Activated T-cell treated with anti-CD3 and anti-CD28 coated beads for 24 hours (primary cell): ENCODE data around the gene BMPR2.
"Not testable (repeated sequence)": the region's sequence is repeated elsewhere in the genome, so short reads cannot be mapped to it uniquely, and the experiment has no call there.

ENCODE experiments used
- DNase-seq: peaks from one replicate; pipeline ENCODE4 v3.0.0-alpha.2; 2020; ENCODE audit warnings: low read depth

BMPR2 gene

DNA sequence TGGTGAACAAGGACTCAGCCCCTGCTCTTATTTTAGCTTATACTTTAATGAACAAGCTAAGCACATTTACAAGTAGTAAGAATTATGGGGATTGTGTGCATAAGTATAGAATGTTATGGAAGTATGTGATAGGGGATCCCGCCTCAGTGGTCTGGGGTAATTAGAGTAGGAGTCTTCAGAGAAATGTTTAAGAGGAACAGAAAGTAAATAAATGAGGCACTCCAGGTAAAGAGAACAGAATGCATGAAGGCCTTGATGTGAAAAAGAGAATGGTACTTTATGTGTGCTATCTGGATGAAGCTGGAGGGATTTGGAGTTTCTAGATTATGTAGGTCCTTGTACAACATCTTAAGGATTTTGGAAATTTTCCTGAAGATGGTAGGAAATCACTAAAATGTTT lies 76.6 kb downstream of the BMPR2 start:
- DNase-seq, result no peak

DNA sequence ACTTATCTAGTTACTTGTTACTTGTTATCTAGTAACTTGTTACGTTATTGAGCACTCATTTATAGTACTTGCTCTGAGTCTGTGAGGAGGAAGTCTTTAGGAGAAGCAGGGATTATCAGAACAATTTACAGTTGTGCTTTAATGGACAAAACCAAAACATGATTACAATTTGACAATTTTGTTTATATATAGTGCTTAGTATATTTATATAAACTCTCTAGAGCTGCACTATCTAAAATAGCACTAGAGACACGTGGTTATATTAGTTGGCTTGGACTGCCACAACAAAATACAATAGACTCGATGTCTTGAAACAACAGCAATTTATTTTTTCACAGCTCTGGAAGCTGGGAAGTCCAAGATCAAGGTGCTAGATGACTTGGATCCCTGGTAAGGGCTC lies 78.4 kb downstream of the BMPR2 start:
- no peak for DNase-seq

- DNase-seq, result no peak
Measured at GRCh38 chr2:202455114-202455513, 79.0 kb downstream of the BMPR2 start.

- DNase-seq, result no peak
Measured at GRCh38 chr2:202460119-202460518, 84.0 kb downstream of the BMPR2 start.

DNA sequence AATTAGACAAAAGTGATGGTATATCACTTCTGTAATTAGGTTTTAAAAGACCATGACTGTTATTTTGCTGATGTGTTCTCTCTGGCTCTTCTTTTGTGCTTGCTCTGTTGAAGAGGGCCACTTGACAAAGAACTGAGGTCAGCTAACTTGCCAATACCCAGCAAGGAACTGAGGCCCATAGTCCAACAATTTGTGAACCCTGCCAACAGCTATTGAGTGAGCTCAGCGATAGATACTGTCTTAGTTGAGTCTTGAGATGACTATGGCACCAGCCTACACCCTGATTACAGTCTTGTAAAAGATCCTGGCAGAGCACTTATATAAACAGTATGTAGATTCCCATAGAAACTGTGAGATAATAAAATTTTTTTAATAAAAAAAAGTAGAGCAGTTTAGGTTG lies 103.0 kb downstream of the BMPR2 start:
- DNase-seq, result no peak

DNA sequence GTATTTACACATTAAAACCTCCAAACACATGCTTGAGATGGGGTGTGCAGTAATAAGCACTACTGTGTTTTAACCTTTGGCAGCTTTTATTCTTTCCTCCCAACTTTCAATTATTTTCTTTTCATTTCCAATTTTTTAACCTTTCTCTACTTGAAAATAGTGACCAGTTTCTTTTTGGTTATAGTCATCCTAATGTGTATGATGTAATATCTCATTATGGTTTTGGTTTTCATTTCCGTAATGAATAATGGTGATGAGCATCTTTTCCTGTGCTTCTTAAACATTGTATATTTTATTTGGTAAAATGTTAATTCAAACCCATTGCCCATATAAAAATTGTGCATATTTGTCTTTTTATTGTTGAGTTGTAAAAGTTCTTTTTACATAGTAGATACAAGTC lies 103.5 kb downstream of the BMPR2 start:
- DNase-seq, result no peak

DNA sequence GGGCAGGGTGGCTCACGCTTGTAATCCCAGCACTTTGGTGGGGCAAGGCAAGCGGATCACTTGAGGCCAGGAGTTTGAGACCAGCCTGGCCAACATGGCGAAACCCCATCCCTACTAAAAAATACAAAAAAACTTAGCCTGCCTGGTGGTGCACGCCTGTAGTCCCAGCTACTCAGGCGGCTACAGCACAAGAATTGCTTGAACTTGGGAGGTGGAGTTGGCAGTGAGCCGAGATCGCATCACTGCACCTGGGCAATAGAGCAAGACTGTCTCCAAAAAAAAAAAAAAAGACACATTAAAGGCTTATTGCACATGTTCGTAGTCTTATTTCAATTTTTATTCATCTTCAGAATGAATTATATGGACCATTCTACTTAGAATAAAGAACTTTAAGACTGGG lies 110.2 kb downstream of the BMPR2 start:
- DNase-seq, result no peak

DNA sequence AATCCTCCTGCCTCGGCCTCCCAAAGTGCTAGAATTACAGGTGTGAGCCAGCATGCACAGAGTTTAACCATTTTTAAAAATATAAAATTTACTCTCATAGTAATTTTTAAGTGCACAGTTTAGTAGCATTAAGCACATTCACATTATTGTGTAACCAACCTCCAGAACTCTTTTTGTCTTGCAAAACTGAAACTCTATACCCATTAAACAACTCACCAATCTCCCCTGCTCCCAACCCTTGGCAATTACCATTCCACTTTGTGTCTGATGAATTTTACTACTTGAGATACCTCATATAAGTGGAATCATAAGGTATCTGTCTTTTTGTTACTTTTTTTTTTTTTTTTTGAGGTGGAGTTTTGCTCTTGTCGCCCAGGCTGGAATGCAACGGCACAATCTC lies 112.5 kb downstream of the BMPR2 start:
- DNase-seq, result no peak

GRCh38 chr2:202490479-202490878 lies 114.4 kb downstream of the BMPR2 start:
- DNase-seq, result no peak

DNA sequence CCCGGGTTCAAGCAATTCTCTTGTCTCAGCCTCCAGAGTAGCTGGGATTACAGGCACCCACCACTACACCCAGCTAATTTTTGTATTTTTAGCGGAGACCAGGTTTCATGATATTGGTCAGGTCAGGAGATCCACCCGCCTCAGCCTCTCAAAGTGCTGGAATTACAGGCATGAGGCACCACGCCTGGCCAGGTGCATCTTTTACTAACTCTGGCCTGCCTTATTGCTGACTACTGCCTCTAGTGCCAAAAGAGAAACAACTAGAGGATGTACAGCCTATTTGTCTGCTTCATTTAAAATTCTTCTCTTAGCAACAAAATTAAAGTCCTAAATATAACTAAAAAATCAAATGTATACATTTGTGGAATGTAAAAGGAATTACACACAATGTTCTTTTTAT lies 115.4 kb downstream of the BMPR2 start:
- no peak for DNase-seq

DNA sequence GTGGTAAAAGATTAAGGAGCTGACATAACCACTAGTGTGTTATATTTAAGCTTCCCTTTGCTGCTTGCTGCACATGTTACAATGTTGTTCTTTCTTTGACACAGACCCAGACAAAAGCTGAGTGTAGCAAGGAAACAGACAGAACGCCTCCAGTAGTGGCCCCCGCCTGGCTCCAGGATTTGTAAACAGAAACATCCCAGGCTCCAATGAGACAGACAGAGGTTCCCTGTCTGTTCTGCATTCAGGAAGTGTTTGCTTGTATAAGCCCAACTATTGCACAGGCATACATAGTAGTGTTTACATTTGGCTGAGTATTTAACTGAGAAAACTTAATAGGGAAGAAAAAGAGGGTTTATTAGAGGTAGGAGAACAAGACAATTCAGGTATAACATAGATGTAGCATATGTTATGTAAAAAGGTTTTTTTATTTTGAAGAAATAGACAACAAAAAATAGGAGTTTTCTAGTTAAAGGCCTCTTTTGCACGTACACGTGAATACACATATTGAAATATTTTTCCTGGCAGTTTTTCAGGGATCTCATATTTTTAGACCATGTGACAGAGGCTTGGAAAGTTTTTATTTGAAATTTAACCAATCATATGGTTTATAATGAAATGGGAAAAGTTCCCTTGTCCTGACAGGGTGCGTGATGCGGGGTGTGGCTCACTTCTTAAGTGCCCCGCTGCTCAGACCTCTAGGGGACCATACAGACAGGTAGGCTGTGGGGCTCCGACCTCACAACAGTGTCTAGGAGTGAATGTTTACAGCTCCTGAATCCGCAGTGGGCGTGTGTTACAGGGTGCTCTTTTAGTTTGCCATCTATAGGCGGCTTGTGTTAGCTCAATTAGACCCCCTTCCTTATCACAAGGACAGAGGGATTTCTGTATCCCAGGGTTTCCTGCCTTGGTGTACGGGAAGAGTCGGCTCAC lies 118.4 kb downstream of the BMPR2 start:
- DNase-seq, result no peak

DNA sequence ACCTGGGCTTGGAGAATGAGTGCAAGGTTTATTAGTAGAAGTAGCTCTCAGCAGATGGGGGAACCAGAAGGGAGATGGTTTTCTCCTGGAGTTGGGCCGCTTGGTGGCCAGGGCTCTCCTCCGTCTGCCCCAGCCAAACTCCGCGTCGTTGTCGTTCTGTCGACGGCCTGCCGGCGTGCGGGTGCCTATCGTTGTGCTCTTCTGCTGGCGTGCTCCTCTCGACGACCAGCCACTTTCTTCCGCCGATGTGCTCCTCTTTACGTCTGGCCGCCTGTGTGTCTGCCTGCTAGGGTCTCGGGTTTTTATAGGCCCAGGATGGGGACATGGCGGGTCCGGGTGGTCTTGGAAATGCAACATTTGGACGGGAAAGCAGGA lies 119.1 kb downstream of the BMPR2 start:
- no peak for DNase-seq

GRCh38 chr2:202496835-202497472 lies 120.8 kb downstream of the BMPR2 start:
- not testable (repeated sequence) for DNase-seq

GRCh38 chr2:202497473-202497866 lies 121.3 kb downstream of the BMPR2 start:
- DNase-seq, result not testable (repeated sequence)

DNA sequence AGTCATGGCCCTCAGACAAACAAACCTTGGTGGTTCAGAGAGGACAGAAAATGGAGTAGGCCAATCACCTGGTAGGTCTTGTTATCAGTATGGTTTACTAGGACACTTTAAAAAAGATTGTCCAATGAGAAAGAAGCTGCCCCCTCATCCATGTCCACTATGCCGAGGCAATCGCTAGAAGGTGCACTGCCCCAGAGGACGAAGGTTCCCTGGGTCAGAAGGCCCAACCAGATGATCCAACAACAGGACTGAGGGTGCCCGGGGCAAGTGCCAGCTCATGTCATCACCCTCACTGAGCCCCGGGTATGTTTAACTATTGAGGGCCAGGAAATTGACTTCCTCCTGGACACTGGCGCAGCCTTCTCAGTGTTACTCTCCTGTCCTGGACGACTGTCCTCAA lies 123.7 kb downstream of the BMPR2 start:
- DNase-seq, result not testable (repeated sequence)

GRCh38 chr2:202503276-202503675 lies 127.1 kb downstream of the BMPR2 start:
- DNase-seq, result not testable (repeated sequence)

GRCh38 chr2:202508686-202509085 lies 132.6 kb downstream of the BMPR2 start:
- DNase-seq, result no peak

DNA sequence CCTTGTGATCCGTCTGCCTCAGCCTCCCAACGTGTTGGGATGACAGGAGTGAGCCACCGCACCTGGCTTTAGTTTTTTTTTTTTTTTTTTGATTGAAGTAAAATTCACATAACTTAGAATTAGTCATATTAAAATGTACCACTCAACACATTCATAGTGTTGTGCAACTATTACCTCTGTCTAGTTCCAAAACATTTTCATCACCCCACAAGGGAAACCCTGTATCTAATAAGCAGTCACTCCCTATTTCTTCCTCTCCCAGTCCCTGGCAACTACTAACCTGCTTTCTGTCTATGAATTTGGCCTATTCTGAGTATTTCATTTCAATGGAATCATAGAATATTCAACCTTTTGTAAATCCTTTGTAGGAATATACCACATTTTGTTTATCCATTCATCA lies 134.8 kb downstream of the BMPR2 start:
- no peak for DNase-seq

- no peak for DNase-seq
Measured at GRCh38 chr2:202512176-202512575, 136.0 kb downstream of the BMPR2 start.

DNA sequence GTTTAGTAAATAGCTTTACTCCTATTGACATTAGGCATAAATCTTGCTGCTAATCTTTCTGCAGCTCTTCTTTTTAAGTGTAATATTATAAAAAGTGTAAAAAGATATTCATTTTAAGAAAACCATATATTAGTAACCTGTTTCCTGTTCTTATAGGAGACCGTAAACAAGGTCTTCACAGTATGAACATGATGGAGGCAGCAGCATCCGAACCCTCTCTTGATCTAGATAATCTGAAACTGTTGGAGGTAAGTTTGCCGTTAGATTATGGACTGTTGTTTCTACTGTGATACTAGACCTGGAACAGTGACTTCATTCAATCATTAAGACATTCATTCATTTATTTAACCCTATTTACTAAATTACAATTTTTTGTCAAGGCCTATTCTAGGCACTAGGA lies 138.6 kb downstream of the BMPR2 start:
- DNase-seq, result no peak

DNA sequence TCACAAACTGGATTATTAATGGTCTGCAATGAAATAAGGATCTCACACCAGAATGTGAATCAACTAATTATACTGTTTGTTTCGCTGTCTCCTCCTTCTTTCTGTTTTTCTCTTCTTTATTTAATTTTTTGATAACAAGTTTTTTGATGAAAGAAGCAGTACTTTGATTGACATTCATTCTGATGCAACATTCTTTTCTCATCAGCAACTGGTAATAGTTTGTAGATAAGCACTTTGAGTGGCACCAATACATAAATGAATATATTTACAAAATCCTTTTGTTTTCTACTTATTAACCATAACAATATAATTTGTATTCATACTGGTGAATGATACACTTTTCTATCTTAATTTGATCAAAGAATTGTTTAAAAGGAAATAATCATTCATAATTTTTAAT lies 143.3 kb downstream of the BMPR2 start:
- no peak for DNase-seq

GRCh38 chr2:202521470-202521869 lies 145.3 kb downstream of the BMPR2 start:
- DNase-seq, result no peak

DNA sequence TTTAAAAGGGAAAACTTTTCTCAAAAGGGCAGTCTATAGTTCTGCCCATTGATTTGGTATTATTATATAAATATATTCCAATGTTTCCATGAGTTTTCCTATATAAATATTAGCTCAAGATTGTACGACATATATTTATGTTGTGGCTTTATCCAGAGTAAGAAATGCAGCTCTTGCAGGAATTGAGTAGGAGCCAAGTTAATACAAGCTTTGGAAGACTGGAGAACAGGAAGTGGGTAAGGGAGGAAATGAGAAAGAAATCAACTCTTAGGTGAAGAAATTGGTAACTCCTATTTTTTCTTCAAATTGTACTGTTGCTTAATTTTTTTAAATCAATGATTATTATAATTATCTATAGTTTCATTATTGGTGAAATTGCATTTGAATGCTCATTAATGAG lies 153.3 kb downstream of the BMPR2 start:
- no peak for DNase-seq

DNA sequence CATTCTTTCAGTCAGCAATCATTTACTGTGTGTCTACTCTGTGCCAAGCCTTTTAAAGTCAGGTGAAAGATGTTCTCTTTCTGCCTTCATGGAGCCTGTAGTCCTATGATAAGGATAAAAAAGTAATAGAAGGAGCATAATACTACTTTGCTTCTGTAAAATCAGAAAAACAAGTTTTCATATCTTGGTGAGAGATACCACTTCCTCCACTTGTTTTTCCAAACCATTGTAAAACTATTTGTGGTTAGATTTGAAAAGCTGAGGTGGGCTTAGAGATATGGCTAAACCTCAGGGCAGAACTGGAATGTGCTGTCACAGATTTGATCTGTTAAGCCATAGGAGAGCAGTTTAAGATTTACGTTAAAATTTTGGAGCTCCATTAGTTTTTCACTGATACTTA lies 153.9 kb downstream of the BMPR2 start:
- no peak for DNase-seq
